ENCODE data around the gene EXOSC5. TPM values are rescaled to one million over a fixed set of nuclear protein-coding genes. Genes with fewer than 3 reads are reported as not detected.
"Not testable (repeated sequence)": the region's sequence is repeated elsewhere in the genome, so short reads cannot be mapped to it uniquely, and the experiment has no call there.

The EXOSC5 gene
- total RNA-seq: 12.9 and 13.9 TPM in 2 replicates

GRCh38 chr19:41397086-41398049 lies at the start of gene EXOSC5, which contains the start of gene BCKDHA:
EXOSC5 (minus strand) TSS chr19:41397359; CDS start chr19:41397328, 31 bp downstream.
BCKDHA (plus strand) TSS chr19:41397818; CDS start chr19:41397828, 10 bp downstream.
- DNase-seq (ENCODE audit: low read depth in 2 of 2): peak; percentile 100

GRCh38 chr19:41445575-41445974 lies 48.4 kb upstream of the EXOSC5 start:
- DNase-seq (ENCODE audit: low read depth in 2 of 2): no peak

GRCh38 chr19:41443813-41444455 lies 46.8 kb upstream of the EXOSC5 start:
- DNase-seq (ENCODE audit: low read depth in 2 of 2): no peak

GRCh38 chr19:41442473-41443355 lies 45.6 kb upstream of the EXOSC5 start, which contains the start of gene ERICH4:
ERICH4 (plus strand) TSS chr19:41443156; CDS start chr19:41443170, 14 bp downstream.
- no peak for DNase-seq (ENCODE audit: low read depth in 2 of 2)

- no peak for DNase-seq (ENCODE audit: low read depth in 2 of 2)
These were observed 44.3 kb upstream of the EXOSC5 start for GRCh38 chr19:41441321-41441945.

GRCh38 chr19:41439441-41440222 lies 42.5 kb upstream of the EXOSC5 start, which contains the start of gene DMAC2:
DMAC2 (minus strand) TSS chr19:41439912; CDS start chr19:41439899, 13 bp downstream.
- DNase-seq (ENCODE audit: low read depth in 2 of 2): peak; percentile 97 to 98

GRCh38 chr19:41437944-41438574 lies 40.9 kb upstream of the EXOSC5 start:
- DNase-seq (ENCODE audit: low read depth in 2 of 2): no peak

GRCh38 chr19:41436674-41436951 lies 39.5 kb upstream of the EXOSC5 start:
- no peak for DNase-seq (ENCODE audit: low read depth in 2 of 2)

GRCh38 chr19:41435936-41436673 lies 38.9 kb upstream of the EXOSC5 start:
- DNase-seq (ENCODE audit: low read depth in 2 of 2): no peak

GRCh38 chr19:41435376-41435775 lies 38.2 kb upstream of the EXOSC5 start:
- not testable (repeated sequence) for DNase-seq (ENCODE audit: low read depth in 2 of 2)

- DNase-seq (ENCODE audit: low read depth in 2 of 2): no peak
These were observed 37.3 kb upstream of the EXOSC5 start for GRCh38 chr19:41434450-41434849.

GRCh38 chr19:41433171-41433570 lies 36.0 kb upstream of the EXOSC5 start:
- DNase-seq (ENCODE audit: low read depth in 2 of 2): no peak

GRCh38 chr19:41431426-41432386 lies 34.5 kb upstream of the EXOSC5 start:
- DNase-seq (ENCODE audit: low read depth in 2 of 2): peak; percentile 50 to 71

- no peak for DNase-seq (ENCODE audit: low read depth in 2 of 2)
These were observed 33.8 kb upstream of the EXOSC5 start for GRCh38 chr19:41430922-41431321.

- DNase-seq (ENCODE audit: low read depth in 2 of 2): peak in 1 of 2 donors; percentile 33
These were observed 31.3 kb upstream of the EXOSC5 start for GRCh38 chr19:41428481-41428859.

GRCh38 chr19:41427647-41428480 lies 30.7 kb upstream of the EXOSC5 start:
- DNase-seq (ENCODE audit: low read depth in 2 of 2): peak in 1 of 2 donors; percentile 37

Measured in lung microvascular endothelial cell (primary cell).